Spleen (tissue), 7 donors: ENCODE measurements around the gene AXDND1.

Experiments used
- POLR2A ChIP-seq, 3 donors: fragments of 450-650 bp; IDR thresholded peaks; one replicate each; pipeline ENCODE4 v1.5.1; 2017; ENCODE audit warnings: antibody characterized with exemption in 3 of 3, mild to moderate bottlenecking in 1 of 3
- POLR2AphosphoS5 ChIP-seq, 3 donors: sonication (generic); formaldehyde crosslinking; IDR thresholded peaks; one replicate each; pipeline ENCODE4 v1.5.1; 2017; ENCODE audit warnings: antibody characterized with exemption in 3 of 3
- TF ChIP-seq, protein P1 (sequence below), 11 experiments: fragments of 200-600 bp in 7 of 11; fragments of 450-650 bp in 4 of 11; sonication (generic) in 4 of 11; IDR thresholded peaks in 8 of 11; conservative IDR thresholded peaks in 3 of 11; 1 replicate in 7 of 11; 2 replicates in 4 of 11; pipeline versions ENCODE4 v1.4.0 to v1.8.0; 2016 to 2021; ENCODE audit warnings: antibody characterized with exemption in 11 of 11, inconsistent platforms in 4 of 11, mild to moderate bottlenecking in 1 of 11
- donor health status: DM: no; HTN: no; CAD: no; lungs with moderate emphysema.
- donor health status: DM: no; HTN: no; CAD: no.
- donor health status: DM: no; HTN: no; CAD: no.

DNA sequence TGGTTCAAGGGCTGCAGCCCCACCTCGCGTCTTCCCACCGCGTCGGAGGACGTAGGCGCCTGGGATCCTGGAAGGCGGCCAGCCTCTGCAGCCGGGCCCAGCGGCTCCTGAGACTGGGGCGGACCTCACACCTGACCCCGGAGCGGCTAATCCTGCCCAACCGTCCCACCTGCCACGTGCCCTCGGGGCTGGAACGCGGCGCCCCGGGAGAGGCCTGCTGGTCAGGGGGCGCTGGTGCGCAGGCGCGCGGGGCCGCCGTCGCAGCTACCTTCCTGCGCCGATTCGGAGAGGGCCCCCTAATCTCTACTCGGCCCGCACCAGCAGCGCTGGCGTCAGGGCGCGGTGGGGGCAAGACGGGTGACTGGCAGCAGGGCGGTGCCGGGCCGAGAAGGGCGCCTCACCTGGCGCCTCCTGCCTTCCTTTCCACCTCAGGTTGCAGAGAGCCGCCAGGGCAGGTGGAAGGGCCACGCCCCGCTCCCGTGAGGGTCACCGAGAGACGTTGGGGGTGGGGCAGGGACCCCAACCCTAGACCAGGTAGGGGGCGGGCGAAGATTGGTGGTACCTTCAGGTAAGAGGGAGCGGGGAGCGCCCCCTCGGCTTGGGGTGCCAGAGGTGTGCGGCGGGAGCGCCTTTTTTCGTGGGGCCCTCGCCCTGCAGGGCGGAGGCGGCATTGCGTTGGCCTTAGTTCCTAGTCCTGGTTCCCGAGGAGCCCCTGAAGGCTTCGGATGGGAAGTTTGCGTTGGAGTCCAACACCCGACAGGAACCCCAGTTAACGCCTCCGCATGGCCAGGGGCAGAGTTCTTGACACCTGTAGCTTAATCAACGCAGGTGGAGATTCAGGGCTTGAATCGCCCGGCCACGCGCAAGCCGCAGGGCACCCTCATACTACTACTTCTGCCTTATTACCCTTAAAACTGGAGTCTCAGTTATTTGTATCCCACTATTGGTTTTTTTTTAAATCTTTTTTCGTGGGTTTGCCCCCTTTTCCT, 226.1 kb downstream of the AXDND1 start, which contains the start of gene TDRD5:
- TF ChIP-seq, protein P1, sequence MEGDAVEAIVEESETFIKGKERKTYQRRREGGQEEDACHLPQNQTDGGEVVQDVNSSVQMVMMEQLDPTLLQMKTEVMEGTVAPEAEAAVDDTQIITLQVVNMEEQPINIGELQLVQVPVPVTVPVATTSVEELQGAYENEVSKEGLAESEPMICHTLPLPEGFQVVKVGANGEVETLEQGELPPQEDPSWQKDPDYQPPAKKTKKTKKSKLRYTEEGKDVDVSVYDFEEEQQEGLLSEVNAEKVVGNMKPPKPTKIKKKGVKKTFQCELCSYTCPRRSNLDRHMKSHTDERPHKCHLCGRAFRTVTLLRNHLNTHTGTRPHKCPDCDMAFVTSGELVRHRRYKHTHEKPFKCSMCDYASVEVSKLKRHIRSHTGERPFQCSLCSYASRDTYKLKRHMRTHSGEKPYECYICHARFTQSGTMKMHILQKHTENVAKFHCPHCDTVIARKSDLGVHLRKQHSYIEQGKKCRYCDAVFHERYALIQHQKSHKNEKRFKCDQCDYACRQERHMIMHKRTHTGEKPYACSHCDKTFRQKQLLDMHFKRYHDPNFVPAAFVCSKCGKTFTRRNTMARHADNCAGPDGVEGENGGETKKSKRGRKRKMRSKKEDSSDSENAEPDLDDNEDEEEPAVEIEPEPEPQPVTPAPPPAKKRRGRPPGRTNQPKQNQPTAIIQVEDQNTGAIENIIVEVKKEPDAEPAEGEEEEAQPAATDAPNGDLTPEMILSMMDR (IDR thresholded peaks at IDR 0.05 in 8 of 11, conservative IDR thresholded peaks at IDR 0.05 in 3 of 11) = no peak
- TF ChIP-seq POLR2AphosphoS5 (IDR thresholded peaks at IDR 0.05) (no peak), POLR2A (IDR thresholded peaks at IDR 0.05) (no peak)
